ENCODE results near the gene RASSF10. TPM values are rescaled to one million over a fixed set of nuclear protein-coding genes. Genes with fewer than 3 reads are reported as not detected.

The RASSF10 gene
- total RNA-seq, 4 donors from 2014 or later = 0.35 to 4.4 (median 3.9) TPM; not detected in 1

DNA sequence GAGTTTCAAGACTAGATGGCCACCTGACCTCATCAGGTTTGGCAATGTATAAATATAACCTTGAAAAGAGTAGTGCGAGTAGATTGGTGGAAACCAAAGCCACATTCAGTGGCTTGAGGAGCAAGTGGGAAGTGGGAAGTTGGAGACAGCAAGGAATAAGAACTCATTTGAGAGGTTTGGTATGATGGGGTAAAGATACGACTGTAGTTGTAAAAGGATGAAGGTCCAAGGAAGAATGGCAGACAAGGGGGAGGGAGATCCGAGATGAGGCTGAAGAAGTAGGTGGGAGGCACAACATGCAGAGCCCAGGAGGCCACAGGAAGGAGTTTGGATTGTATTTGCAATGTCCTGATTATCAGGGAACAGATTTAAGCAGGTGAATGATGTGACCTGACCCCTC, 20.8 kb downstream of the RASSF10 start:
- H3K4me1 ChIP-seq = peaks cover 0 to 4% (median 0%) of the 10 kb centered on the region in 4 donors
- no peaks in the 10 kb centered on the region for H3K36me3 ChIP-seq
- H3K27me3 ChIP-seq = no peaks in the 10 kb centered on the region
- H3K4me3 ChIP-seq = no peak overlapping the region
- DNase-seq = no peak
- no peak for TF ChIP-seq POLR2A (IDR thresholded peaks at IDR 0.05)
- TF ChIP-seq, protein P1, sequence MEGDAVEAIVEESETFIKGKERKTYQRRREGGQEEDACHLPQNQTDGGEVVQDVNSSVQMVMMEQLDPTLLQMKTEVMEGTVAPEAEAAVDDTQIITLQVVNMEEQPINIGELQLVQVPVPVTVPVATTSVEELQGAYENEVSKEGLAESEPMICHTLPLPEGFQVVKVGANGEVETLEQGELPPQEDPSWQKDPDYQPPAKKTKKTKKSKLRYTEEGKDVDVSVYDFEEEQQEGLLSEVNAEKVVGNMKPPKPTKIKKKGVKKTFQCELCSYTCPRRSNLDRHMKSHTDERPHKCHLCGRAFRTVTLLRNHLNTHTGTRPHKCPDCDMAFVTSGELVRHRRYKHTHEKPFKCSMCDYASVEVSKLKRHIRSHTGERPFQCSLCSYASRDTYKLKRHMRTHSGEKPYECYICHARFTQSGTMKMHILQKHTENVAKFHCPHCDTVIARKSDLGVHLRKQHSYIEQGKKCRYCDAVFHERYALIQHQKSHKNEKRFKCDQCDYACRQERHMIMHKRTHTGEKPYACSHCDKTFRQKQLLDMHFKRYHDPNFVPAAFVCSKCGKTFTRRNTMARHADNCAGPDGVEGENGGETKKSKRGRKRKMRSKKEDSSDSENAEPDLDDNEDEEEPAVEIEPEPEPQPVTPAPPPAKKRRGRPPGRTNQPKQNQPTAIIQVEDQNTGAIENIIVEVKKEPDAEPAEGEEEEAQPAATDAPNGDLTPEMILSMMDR (IDR thresholded peaks at IDR 0.05) = no peak
- H3K9me3 ChIP-seq = no peaks in the 10 kb centered on the region
- no peak overlapping the region for H3K27ac ChIP-seq

DNA sequence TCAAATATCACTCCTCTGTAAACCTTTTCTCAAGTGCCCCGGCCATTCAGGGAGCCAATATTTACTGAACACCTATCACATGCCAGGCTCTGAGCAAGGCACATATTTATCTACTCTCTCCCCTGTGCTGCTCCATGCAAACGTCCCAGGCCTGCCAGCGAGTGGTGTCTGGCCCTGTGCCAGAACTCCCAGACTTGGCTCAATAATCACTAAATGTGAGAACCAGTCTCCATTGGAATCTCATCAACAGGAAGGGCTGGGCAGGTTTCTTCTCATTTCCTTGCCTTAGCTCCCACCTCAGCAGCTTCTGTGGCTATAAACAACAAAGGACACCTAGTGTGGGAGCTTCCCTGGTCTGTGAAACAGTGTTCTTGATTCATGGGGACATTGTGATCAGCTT, 21.7 kb downstream of the RASSF10 start:
- H3K4me1 ChIP-seq = peaks cover 0 to 4% (median 0%) of the 10 kb centered on the region in 4 donors
- no peaks in the 10 kb centered on the region for H3K36me3 ChIP-seq
- no peak overlapping the region for H3K4me3 ChIP-seq
- DNase-seq = no peak
- TF ChIP-seq, protein P1 (IDR thresholded peaks at IDR 0.05) = no peak
- no peak for TF ChIP-seq POLR2A (IDR thresholded peaks at IDR 0.05)
- H3K27ac ChIP-seq = no peak overlapping the region
- no peaks in the 10 kb centered on the region for H3K27me3 ChIP-seq
- no peaks in the 10 kb centered on the region for H3K9me3 ChIP-seq

GRCh38 chr11:13031349-13031748, 22.2 kb downstream of the RASSF10 start:
- Histone ChIP-seq H3K4me1 (peaks cover 0 to 4% (median 0%) of the 10 kb centered on the region in 4 donors), H3K27ac (no peak overlapping the region), H3K36me3 (no peaks in the 10 kb centered on the region), H3K27me3 (no peaks in the 10 kb centered on the region), H3K9me3 (no peaks in the 10 kb centered on the region), H3K4me3 (no peak overlapping the region)
- no peak for TF ChIP-seq POLR2A (IDR thresholded peaks at IDR 0.05)
- TF ChIP-seq, protein P1 (IDR thresholded peaks at IDR 0.05) = no peak
- DNase-seq = no peak

DNA sequence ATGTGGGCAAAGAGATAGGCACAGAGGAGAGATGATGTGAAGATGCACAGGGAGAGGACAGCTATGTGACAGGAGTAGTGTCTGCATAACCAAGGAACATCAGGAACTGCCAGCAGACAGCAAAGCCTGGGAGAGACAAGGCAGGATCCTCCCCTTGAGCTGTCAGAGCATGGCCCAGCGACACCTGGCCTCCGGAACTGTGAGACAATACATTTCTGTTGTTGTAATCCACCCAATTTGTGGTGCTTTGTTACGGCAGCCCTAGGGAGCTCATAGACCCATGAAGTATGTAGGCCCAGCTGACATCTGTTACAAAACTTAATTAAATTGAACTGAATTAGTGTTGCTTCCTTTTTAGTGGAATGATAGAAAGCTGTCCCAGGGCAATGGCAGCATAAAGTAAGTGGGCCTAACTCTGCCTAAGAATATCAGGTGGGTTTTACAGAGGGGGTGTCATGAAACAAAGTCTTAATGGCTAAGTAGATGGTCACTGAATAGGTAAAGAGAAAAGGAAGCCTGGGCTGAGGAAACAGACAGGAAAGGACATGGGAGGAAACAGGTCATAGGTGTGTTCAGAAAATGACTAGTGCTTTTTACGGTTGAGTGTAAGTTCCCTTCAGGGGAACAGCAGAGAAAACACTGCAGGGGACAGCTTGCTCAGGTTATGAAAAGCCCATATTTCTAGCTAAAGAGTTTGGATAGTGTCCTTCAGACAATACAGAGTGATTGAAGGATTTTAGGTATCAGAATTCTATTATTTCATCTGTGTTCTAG, 24.8 kb downstream of the RASSF10 start:
- Histone ChIP-seq H3K4me1 (peaks cover 0 to 4% (median 0%) of the 10 kb centered on the region in 4 donors), H3K36me3 (no peaks in the 10 kb centered on the region), H3K27me3 (no peaks in the 10 kb centered on the region), H3K27ac (no peak overlapping the region), H3K4me3 (no peak overlapping the region), H3K9me3 (no peaks in the 10 kb centered on the region)
- TF ChIP-seq, protein P1 (IDR thresholded peaks at IDR 0.05) = no peak
- TF ChIP-seq POLR2A (IDR thresholded peaks at IDR 0.05) = no peak
- DNase-seq = no peak

- TF ChIP-seq, protein P1 (IDR thresholded peaks at IDR 0.05) = no peak
- TF ChIP-seq POLR2A (IDR thresholded peaks at IDR 0.05) = no peak
- Histone ChIP-seq H3K27ac (no peak overlapping the region), H3K9me3 (no peaks in the 10 kb centered on the region), H3K27me3 (no peaks in the 10 kb centered on the region), H3K36me3 (no peaks in the 10 kb centered on the region), H3K4me1 (peaks cover 0 to 4% (median 0%) of the 10 kb centered on the region in 4 donors), H3K4me3 (no peak overlapping the region)
- DNase-seq = no peak
Observed at GRCh38 chr11:13035711-13036110, 26.6 kb downstream of the RASSF10 start.
